ENCODE results near the gene ALK.

Gene ALK

DNA sequence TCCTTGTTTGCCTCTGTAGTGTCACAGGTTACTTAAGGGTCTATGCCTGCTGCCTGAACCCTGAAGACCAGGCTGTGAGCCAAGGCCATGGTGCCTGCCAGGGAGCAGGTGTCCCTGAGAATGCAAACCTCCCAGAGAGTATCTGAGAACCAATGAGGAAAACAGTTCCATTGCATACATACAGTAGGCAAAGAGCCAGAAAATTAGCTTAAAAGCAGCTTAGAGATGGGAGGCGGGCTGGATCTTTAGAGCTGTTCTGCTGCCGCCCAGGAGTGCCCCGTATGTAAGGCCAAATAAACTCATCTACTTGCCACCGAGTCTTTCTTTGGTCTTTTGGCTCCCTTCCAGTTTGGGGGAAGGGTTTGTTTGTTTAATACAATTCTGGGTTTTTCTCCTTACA lies 478.2 kb downstream of the ALK start:
- no peak for DNase-seq

DNA sequence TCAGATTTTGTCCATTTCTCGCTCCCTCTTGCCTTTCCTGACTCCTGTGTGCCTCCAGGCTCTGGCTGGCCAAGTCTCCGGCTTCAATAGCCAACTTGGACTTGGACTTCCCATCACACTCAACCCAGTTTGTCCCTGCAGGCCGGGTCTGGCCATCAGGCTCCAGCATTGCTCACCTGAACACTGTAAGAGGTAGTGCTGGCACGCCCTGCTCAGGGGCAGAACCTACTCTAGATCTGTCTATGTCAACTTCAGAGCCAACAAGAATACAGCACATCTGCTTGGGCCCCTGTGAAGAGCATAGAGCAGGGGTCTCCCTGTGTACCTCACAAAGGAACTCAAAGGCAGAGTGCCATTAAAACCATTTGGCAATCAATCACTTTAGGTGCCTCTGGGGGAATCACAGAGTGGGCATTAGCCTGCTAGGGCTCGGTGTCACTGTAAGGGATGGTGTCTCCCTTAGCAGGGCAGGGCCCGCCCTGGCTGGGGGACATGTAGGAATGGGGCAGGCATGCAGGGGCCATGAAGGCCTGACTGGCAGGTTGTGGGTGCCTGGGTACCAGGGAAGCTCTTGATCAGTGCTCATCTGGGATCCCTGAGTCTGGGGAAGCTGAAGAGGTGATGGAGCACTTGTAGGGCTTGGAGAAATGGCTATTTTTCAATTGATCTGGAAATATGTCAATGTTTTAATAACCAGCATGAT lies 480.3 kb downstream of the ALK start:
- no peak for DNase-seq

DNA sequence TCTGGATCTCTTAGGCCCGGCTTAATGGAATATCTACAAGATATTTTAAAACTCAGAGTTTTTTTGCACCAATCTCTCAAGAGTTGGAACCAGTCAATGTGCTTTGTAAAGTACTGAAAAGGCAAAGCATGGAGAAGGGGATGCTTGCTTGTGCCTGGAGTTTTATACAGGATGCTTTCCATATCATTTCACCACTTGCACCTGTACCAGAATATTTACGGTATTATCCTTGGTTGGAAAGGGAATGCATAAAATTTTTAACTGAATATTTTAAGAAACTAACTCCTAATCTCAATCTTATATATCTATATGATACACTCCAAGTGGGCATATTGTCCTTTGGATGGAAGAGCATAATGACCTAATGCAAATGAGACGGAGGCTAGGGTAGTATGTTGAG lies 487.5 kb downstream of the ALK start:
- DNase-seq = no peak

DNA sequence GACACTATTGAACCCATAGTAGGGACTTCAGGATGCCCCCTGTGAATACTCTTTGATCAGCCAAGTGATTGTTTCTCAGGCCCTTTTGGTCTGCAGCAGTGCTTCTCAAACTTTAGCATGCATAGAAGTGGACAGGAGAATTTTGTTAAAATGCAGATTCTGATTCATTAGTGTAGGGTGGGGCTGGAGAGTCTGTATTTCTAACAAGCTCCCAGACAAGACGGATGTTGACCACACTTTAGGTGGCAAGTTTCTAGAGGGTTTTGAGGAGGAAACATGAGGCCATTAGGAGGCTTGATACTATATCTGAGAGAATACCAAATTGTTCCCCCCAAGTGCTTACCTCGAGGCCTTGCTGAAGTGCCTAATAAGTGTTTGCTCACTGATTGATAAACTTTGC lies 488.3 kb downstream of the ALK start:
- no peak for DNase-seq

DNA sequence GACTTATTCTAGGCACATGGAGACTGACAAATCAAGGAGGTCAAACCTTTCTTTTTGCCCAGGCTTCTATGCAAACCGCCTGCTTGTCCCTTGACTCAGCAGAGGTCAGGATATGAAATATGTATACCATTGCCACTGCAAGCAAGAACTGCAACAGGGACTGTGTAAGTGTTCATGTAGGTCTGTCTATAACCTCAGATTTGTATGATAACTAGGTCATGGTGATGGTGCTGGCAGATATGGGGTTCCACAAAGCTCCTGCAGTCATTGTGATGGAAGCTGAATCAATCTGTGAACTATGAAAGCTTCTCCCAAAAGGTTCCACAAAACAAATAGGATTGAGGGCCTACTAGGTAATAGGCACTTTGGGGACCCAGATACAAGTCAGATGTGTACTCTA lies 489.9 kb downstream of the ALK start:
- no peak for DNase-seq

DNA sequence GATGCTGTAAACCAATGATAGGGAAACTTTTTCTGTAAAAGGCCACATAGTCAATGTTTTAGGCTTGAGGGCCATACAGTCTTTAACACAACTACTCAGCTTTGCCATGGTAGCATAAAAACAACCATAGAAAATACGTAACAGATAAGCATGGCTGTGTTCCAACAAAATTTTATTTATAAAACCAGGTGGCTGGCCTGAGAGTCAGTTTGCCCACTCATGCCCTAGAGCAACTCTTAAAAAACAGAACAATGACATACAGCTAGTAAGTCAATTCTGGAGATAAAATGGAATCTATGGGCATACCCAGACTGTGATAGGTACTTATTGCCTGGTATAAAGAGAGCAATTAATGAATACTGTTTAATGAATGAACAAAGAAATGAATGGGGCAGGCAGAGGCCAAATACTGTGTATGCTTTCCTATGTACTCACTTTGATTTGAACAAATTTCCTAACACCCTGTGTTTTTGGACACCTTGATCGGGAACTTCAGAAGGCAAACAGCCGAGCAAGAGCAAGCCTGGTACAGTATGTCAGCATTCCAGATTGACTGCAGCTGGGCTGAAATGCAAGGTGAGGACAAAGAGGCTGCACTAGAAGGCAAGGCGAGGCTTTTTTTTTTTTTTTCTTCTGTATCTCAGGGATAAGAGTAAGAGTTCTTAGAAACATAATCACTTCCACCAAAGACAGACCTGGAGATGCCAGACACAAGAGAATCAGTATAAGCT lies 490.8 kb downstream of the ALK start:
- no peak for DNase-seq

DNA sequence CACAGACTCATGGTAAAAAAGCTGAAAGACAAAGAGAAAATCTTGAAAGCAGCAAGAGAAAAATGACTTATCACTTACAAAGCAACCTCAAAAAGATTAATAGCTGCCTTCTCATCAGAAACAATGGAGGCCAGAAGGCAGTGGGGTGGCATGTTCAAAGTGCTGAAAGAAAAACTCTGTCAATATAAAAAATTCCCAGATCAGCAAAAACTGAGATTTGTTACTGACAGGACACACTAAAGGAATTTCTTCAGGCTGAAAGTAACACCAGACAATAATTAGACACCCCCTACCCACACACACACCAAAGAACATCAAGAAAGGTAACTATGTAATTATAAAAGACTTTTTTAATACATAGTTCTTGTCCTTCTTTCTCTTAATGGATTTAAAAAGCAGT lies 495.0 kb downstream of the ALK start:
- no peak for DNase-seq

DNA sequence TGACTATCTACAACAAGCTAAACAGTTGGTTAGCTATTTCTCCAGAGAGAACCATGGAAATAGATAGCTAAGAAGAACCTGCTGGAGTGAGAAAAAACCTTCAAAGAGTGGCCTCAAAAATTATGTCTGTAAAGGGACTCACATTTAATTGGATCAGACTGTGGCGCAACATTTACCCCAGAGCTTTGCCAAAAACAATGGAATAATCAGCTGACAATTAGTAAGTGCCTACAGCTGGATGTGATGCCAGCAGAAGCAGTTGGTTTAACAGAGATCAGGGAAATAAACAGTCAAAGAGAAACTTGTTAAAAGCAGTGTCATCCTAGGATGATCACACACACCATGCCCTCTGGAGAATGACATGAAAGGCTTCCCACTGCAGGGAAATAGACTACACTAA lies 495.5 kb downstream of the ALK start:
- DNase-seq = no peak

DNA sequence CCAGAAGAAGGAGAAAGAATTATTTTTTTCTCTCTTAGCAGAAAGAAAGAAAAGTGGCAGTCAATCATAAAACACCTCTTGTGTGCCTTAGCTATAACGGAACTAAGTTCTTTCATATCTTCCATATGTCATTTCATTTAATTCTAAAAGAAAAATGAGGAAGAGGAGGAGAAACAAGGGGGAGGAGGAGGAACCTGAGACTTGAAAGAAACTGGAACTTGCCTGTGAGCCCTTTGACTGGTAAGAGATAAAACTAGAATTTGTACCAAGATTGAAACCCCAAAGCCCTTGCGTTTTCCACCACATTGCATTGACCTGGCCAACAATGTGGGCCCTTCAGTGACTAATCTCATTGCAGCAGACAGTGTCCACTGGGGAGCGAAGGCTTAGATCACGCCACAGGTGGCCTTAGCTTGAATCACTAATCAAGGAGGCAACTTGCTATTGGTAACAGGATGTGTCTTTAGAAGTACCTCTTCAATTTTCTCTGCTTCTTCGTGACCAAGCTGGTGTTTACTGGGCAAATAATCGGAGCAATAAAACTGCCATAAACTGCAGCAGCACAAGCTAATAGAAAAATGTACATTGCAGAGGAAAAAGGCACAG lies 498.2 kb downstream of the ALK start:
- DNase-seq = peak; percentile 60

DNA sequence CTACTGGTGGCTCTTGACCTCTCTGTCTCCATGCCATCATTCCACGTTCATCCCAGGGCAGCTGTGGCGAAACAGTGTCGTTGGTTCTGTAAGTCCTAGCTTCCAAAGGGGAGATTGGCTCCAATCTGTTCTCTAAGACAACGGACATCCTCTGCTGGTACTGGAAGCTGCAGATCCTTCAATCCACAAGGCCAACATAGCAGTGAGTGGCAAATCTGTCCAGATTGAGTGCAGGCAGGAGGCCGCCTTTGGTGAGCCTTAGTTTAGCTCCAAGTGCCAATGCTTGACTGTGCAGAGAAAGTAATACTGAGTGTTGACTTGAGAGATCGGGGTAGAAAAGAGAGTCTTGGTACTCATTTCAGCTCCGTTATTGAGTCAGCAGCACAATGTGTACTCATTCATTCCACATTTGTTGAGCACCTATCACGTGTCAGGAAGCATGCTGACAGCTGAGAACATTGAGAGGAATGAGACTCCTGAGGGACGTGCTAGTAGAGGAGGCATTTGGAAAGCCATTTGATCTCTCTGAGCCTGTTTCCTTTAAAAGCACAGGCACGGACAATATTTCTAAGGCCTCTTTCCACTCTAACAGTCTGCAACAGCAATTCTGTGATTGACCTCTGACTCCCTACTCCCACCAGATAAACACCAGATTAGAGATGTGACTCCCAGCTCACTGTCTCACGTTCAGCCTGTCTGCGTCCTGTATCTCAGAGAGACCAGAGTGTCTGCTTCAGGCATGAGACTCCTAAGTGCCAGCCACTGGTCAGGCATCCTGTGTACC lies 500.2 kb downstream of the ALK start:
- DNase-seq = no peak

DNA sequence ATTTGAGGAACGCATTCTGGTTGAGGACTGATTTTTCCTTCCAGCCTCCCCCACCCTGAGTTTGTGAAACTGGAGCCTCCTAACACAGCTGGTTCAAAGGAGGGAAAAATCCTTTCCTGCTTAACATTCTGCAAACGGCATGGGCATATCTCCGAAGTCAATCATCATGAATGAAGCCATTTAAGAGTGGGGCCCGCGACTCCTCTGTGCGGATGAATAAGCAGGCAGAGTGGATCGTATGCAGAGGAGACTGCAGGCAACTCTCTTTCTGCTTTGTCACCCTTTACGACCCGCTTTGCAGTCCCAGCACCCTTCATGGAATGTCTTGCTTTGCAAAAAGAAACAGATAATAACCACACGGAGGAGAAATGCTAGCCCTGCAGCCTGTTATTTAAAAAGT lies 500.9 kb downstream of the ALK start:
- no peak for DNase-seq

DNA sequence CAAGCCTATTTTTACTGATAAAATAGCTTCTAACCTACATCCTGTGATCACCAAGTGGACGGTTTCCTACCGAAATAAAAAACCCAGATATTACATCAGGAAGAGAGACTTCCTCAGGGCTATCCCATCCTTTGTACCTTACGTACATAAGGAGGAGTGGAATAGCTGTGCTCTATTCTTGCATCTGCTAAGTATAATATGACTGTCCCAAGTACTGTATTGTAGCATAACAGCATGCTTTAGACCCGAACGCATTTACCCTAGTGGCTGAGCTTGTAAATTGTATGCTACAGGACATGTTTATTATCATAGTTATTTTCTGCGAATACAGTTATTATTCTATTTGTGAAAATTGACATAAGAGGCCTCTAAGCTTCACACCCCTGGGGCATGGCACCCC lies 503.8 kb downstream of the ALK start:
- DNase-seq = no peak

DNA sequence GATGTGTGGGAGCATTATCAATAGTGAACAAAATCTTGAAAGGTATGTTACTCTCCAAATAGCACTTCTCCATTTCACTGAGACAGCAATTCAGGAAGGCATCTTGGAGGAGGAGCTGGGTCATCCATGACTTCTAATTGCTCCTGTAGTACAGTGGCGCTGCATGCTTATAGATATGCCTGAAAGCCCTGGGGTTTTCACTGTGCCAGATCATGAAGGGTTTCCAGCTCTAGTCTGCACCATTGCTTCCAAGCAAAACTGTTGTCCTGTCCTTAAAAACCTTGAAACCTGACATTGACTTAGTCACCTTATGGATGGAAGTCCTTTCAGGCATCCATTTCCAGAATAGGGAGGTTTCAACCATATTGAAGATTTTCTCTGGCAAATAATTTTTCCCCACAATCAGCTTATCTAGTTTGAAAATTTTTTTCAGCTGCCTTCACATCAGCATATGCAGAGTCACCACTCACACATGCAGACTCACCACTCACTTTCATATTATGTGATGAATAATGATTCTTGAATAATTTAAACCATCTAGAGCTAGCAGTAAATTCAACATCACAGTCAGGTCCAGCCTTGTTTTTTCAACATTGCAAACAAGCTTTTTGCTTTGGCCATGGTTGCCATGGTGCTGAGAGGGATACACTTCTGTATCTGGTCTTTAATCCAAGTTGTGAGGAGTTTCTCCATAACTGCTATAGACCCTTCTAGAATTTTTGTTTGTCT lies 509.0 kb downstream of the ALK start:
- DNase-seq = no peak

DNA sequence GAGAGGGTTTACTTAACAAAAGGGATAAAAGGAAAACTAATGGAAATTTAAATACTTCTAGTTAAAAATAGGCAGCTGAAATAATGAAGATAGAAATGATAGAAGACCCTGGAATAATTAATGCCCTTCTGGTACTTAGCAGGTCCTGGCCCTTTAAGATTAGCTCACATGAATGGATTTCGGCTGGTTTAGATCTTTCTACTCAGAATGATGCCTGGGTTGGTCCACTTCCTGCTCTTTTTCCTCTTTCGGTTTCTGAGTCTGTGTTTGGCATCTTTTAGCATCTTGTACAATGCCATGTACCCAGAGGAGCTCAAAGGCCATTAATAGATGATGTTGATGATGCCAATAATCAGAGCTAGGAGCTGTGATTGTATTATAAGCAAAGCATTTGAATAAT lies 515.7 kb downstream of the ALK start:
- no peak for DNase-seq

DNA sequence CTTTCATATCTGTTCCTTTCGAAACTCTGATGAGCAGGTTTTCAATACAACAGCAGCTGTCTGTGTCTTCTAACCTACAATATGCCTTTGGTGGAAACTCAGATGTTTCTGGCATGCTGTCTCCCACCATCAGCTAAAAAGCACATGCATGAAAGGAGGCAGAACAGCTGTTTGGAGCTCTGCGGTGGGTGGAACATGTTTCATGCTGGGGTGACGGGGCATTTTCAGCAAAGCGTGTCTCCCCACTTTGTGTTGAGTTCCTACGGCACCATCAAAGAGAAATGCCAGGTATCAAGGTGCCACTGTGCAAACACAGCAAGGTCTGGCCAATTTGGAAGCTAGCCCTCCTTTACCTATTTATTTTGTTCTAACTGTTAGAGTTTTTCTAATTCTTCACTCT lies 516.1 kb downstream of the ALK start:
- no peak for DNase-seq

DNA sequence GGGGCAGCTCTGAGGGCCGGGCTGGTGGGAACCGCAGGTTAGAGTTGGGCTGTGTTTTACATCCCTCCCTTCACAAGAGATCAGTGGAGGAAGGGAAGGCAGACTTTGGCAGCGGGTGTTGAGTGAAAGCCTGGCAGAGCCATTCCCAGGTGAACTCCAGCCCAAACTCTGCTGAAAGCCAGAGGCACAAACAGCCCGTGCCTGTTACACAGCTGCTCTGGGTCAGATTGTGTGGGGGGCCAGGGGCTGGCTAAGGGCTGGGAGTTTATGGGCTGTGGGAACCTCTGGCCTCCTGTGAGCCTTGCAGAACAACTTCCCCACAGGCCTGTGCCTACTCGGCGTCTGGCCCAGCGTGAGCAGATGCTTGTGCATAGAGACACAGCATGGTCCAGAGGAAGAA lies 519.4 kb downstream of the ALK start:
- DNase-seq = no peak

DNA sequence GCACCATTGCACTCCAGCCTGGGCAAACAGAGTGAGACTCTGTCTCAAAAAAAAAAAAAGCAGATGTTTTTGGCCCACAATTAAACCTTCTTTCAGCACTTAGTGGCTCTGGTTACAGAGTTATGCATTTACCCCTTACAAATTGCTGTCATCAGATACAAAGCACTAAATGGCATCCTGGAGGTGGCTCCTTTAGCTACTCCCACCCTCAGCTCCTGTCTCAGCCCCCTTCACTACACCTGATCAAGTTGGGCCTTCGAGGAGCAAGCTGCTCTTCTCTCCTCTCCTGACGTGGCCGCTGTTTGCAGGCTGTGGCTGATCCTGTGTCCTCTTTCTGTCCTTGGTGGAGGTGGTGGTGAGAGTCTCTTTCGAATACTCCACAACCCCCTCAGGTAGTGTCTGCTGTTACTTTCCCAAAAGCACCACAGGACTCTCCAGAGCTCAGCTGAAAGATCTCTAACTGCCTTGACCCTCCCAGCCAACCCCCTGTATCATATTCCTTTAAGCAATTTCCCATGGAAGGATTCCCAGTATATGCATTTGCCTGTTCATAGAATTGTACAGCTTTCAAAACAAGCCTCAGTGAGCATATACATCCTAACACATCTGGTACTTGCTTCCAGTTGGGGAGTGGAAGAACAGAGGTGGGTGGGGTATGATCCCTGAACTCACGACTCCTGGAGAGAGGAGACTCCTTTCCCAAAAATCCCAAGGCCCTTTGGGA lies 520.3 kb downstream of the ALK start:
- DNase-seq = no peak

DNA sequence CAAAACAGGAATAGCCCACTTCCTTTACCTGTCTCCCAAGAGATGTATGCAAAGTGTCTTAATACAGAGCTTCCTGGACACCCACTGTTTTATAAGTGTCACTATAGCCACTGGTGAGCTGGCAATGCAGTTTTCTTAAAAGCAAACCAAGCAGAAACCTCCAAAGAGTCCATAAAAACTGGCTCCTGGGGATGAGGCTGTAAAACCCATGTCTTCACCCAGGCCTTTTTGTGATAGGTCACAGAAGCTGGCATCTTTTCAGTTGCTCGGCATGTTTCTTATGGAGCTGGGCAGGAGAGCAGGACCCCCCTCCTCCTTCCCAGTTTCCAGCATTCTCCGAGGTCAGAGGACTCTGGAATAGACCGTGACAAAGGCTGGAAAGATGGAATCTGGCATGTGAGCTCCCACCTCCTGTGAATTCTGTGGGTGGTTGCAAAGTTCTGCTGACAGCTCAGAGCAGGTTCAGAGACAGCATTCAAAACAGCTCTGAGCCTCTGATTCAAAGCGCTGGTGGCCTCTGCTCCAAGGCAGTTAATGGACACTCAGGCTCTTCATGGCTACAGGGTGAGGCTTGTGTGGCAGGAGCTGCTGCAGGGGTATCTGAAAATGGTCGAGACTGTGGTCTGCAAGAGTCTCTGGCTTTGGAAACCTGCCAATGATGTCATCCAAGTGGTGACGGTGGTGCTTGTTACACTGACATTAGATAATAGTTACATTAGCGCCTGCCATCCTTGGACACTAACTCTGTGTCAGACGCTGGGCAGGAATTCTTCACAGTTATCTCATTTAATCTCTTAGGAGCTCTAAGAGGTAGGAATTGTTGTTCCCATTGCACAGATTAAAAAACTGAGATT lies 522.8 kb downstream of the ALK start:
- peak; percentile 10 for DNase-seq

DNA sequence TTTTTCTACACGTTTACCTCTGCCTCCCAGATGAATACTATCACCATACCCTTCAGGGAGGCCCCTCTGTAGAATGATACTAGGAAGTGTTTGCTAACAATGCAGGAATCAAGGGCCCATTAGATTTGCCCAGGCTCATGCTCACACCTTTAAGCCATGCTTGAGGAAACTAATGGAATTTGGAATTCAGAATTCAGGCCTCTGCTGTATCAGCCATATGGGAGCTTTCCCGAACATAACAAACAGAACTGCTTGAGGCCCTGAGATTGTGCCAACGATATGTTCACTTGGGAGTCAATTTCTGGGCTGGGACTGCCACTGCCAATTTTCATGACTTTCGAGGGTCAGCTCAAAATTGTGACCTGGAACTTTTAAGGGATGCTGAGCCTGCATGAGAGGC lies 523.7 kb downstream of the ALK start:
- no peak for DNase-seq

DNA sequence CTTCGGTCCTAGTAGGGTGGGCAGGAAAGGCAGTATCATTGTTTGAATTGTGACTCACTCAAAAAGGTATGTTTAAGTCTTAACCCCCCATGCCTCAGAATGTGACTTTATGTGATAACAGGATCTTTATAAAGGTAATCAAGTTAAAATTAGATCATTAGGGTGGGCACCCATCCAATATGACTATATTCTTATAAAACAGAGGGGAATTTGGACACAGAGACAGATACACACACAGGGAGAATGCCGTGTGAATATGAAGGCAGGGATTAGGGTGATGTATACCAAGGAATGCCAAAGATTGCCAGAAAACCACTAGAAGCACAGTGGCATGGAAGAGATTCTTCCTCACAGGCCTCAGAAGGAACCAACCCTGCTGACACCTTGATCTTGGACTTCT lies 524.3 kb downstream of the ALK start:
- DNase-seq = no peak

DNA sequence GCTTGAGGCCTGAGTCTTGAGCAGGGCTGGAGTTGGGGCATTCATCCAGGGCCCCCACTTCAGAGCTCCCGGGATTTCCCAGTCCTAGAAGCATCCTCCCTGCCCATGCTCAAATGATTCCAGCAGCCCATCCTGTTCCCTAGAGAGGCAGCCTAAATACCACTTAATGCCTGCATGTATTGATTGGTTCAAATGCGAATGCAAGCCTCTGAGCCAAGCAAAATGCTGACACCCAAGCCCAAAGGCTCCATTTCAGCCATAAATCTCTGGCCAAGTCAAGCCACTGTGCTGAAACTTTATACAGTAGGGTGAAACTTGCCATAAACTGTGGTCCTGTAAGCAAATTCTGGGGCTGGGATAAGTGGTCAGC lies 526.4 kb downstream of the ALK start:
- DNase-seq = no peak
